Glutamatergic neuron (in vitro differentiated cells): ENCODE results near the gene GAP43. TPM values are rescaled to one million over a fixed set of nuclear protein-coding genes. Genes with fewer than 3 reads are reported as not detected.

Experiments
- DNase-seq: peaks from one replicate; pipeline ENCODE4 v3.0.0; 2022
- H3K27ac Mint-ChIP-seq: one replicate; pipeline ENCODE4 v1.8.0; 2020; ENCODE audit warnings: mild to moderate bottlenecking, mixed read lengths, inconsistent platforms; ENCODE audit not compliant: unreplicated experiment
- H3K27me3 Mint-ChIP-seq: one replicate; pipeline ENCODE4 v1.8.0; 2020; ENCODE audit warnings: mild to moderate bottlenecking, moderate library complexity, mixed read lengths, inconsistent platforms; ENCODE audit not compliant: unreplicated experiment
- H3K36me3 Mint-ChIP-seq: one replicate; pipeline ENCODE4 v1.8.0; 2020; ENCODE audit warnings: mild to moderate bottlenecking, mixed read lengths, inconsistent platforms; ENCODE audit not compliant: unreplicated experiment
- H3K4me1 Mint-ChIP-seq: one replicate; pipeline ENCODE4 v1.8.0; 2020; ENCODE audit warnings: mild to moderate bottlenecking, low read depth, mixed read lengths, inconsistent platforms; ENCODE audit not compliant: unreplicated experiment
- H3K4me3 Mint-ChIP-seq: one replicate; pipeline ENCODE4 v1.8.0; 2020; ENCODE audit warnings: mild to moderate bottlenecking, mixed read lengths, inconsistent platforms; ENCODE audit not compliant: unreplicated experiment
- H3K9me3 Mint-ChIP-seq: one replicate; pipeline ENCODE4 v1.8.0; 2020; ENCODE audit warnings: mild to moderate bottlenecking, moderate library complexity, mixed read lengths, inconsistent platforms; ENCODE audit not compliant: unreplicated experiment
- CTCF ChIP-seq: fragments of 200-600 bp; sonication (generic); IDR thresholded peaks from one replicate; pipeline ENCODE4 v1.5.0; 2021; ENCODE audit not compliant: partially characterized antibody, unreplicated experiment
- total RNA-seq: library from RNA; stranded (reverse); fragmentation: NEBNext Ultra II Directional; extraction: Animal tissue kit (Norgen Biotek cat#: 25700); gene quantifications from one replicate; pipeline ENCODE4 v1.2.1, GENCODE V29; 2021; ENCODE audit not compliant: unreplicated experiment

Gene GAP43
- total RNA-seq, 1 donor from 2014 or later, result 684 TPM

DNA sequence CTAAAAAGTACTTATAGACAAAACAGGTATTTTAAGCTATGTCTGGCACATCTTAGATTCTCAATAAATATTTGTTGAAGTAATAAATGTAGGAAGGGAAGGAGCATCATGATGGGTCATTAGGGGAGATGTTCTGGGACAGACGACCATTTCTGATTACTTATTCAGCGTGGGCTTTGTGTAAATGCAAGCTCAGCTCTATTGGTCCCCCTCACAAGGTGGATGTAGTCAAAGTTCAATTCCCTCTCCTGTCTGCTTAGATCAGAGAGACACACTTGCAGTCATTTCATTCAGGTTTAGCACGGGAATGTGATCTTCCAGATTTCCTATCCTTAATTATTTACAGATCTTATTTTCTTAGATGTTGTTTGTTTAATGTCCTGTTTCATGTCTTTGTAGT is 7.5 kb downstream of the GAP43 start:
- Mint-ChIP-seq H3K27ac (no peak overlapping the region), H3K4me3 (no peak overlapping the region), H3K27me3 (peaks cover 7% of the 10 kb centered on the region), H3K36me3 (no peaks in the 10 kb centered on the region), H3K4me1 (peaks cover 18% of the 10 kb centered on the region), H3K9me3 (peaks cover 7% of the 10 kb centered on the region)
- no peak for DNase-seq
- TF ChIP-seq CTCF, result no peak

GRCh38 chr3:115632026-115632425 is 8.7 kb downstream of the GAP43 start:
- H3K9me3 Mint-ChIP-seq, result no peaks in the 10 kb centered on the region
- DNase-seq, result no peak
- no peaks in the 10 kb centered on the region for H3K36me3 Mint-ChIP-seq
- H3K4me3 Mint-ChIP-seq, result no peak overlapping the region
- TF ChIP-seq CTCF, result no peak
- H3K4me1 Mint-ChIP-seq, result peaks cover 11% of the 10 kb centered on the region
- no peak overlapping the region for H3K27ac Mint-ChIP-seq
- peaks cover 5% of the 10 kb centered on the region for H3K27me3 Mint-ChIP-seq

DNA sequence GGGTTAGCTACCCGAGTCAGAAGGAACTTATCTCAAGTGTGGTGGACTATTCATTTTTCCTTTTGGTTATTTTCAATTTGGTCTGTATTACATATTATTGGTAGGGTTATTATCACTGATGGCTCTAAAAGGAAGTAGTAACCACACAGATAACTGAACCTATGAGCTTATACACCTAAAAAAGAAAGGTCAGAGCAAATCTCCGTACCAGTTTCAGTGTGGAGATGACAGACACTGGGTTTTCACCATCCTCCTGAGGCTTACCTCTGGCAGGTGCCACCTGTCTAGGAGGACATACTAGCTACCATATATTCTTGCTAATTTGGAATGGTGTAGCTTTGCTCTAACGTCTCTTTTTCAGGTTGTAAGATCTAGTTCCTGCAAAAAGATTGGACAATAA is 10.2 kb downstream of the GAP43 start:
- DNase-seq, result no peak
- peaks cover 11% of the 10 kb centered on the region for H3K4me1 Mint-ChIP-seq

GRCh38 chr3:115634052-115634451 is 10.7 kb downstream of the GAP43 start:
- H3K27ac Mint-ChIP-seq, result no peak overlapping the region
- H3K4me3 Mint-ChIP-seq, result no peak overlapping the region
- TF ChIP-seq CTCF, result no peak
- H3K9me3 Mint-ChIP-seq, result no peaks in the 10 kb centered on the region
- H3K27me3 Mint-ChIP-seq, result peaks cover 2% of the 10 kb centered on the region
- no peak for DNase-seq
- peaks cover 15% of the 10 kb centered on the region for H3K4me1 Mint-ChIP-seq
- peaks cover 10% of the 10 kb centered on the region for H3K36me3 Mint-ChIP-seq

More for the DNA sequence above, 10.2 kb downstream of the GAP43 start:
- no peak for TF ChIP-seq CTCF
- Mint-ChIP-seq H3K9me3 (no peaks in the 10 kb centered on the region), H3K4me3 (no peak overlapping the region), H3K27me3 (peaks cover 2% of the 10 kb centered on the region), H3K27ac (no peak overlapping the region), H3K36me3 (peaks cover 10% of the 10 kb centered on the region)

DNA sequence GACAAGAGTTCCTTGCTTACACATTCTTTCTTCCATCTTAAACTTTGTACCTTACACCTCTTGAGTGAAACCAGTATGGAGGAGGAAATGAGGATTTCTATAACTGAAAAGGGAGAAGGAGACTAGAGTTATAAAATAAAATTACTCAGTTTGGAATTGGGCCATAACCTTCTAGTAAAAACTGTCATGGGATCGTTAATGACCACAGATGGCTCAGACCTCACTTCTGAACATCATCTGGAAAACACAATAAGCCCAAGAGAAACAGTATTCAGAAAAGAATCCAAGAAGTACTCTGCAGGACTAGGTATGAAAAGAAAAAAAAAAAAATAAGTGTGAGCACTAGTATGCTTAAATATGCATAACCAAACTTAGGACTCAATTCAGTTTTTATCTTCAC is 12.1 kb downstream of the GAP43 start:
- peaks cover 2% of the 10 kb centered on the region for H3K27me3 Mint-ChIP-seq
- peaks cover 10% of the 10 kb centered on the region for H3K36me3 Mint-ChIP-seq
- H3K4me3 Mint-ChIP-seq, result no peak overlapping the region
- H3K9me3 Mint-ChIP-seq, result no peaks in the 10 kb centered on the region
- TF ChIP-seq CTCF, result no peak
- no peak for DNase-seq
- H3K4me1 Mint-ChIP-seq, result peaks cover 24% of the 10 kb centered on the region
- no peak overlapping the region for H3K27ac Mint-ChIP-seq
